HG02642 (cell line): ENCODE measurements around the gene COX4I1.

Experiments used
- ATAC-seq: cut with Tn5 transposase; IDR thresholded peaks from one replicate; pipeline ENCODE4 v1.9.1; 2021; ENCODE audit warnings: mild to moderate bottlenecking; ENCODE audit not compliant: unreplicated experiment, poor library complexity

The COX4I1 gene

DNA sequence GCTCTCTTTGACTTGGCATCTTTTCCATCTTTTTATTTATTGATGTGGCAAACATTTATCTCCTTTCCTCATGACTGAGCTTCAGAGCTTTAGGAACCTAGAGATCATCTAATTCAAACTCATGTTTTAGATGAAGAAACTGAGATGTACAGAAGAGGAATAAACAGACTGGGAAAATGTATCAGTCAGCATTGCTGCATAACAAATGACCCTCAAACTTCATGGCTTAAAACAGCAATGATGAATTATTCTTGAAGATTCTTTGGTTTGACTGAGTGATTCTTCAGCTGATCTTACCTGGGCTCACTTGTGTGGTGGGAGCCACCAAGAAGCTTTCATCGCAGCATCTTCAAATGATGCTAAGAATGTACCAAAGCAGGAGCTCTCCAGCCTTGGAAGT lies 55.4 kb downstream of the COX4I1 start:
- no peak for ATAC-seq

DNA sequence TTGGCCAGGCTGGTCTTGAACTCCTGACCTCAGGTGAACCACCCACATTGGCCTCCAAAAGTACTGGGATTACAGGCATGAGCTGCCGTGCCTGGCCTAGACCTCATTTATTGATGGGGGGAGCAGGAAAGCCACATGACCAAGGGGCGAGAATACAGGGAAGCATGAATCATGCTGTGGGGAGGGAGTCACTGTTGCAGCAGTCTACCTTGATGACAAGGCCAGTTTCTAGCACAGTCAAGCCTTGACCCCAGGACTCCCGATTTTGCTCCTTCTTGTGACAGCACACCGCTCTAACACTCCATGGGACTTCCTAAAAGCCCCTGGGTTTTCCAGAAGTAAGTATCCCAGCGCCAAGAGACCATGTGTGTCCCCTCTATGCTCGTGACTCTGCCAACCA lies 56.6 kb downstream of the COX4I1 start:
- ATAC-seq, result no peak

GRCh38 chr16:85856585-85856984 lies 57.1 kb downstream of the COX4I1 start:
- ATAC-seq, result no peak
